ENCODE data around the gene XRCC3.

GRCh38 chr14:103656031-103656755 lies 59.1 kb downstream of the XRCC3 start:
- TF ChIP-seq CTCF (IDR thresholded peaks at IDR 0.05; ENCODE audit: poor library complexity) (no peak), EZH2 (IDR thresholded peaks at IDR 0.05; ENCODE audit: borderline replicate concordance) (no peak), EZH2phosphoT487 (IDR thresholded peaks at IDR 0.05; ENCODE audit: low read depth, severe bottlenecking, unreplicated experiment) (no peak)
